Uterus (tissue), 4 donors: ENCODE results near the gene MPND. TPM values are rescaled to one million over a fixed set of nuclear protein-coding genes. Genes with fewer than 3 reads are reported as not detected.
A peak's percentile ranks its signal among the peaks of the same experiment; 100 is the strongest.

Experiments used
- DNase-seq, 2 donors: peaks; one replicate each; pipeline ENCODE4 v3.0.0-alpha.2; 2019 to 2020
- H3K27ac ChIP-seq, 2 donors: fragments of 200-600 bp; sonication (generic); 1 replicate in 1 of 2; 2 replicates in 1 of 2; pipeline ENCODE4 v1.5.1; 2016 to 2018
- H3K27me3 ChIP-seq, 2 donors: fragments of 200-600 bp; sonication (generic); one replicate each; pipeline ENCODE4 v1.5.1; 2018 to 2019; ENCODE audit warnings: control low read depth in 1 of 2
- H3K36me3 ChIP-seq, 2 donors: fragments of 200-600 bp; sonication (generic); one replicate each; pipeline ENCODE4 v1.5.1; 2019; ENCODE audit warnings: control low read depth in 1 of 2
- H3K4me1 ChIP-seq, 2 donors: fragments of 200-600 bp; sonication (generic); one replicate each; pipeline ENCODE4 v1.5.1; 2018 to 2019; ENCODE audit warnings: control low read depth in 1 of 2
- H3K4me3 ChIP-seq, 2 donors: fragments of 200-600 bp; sonication (generic); 1 replicate in 1 of 2; 2 replicates in 1 of 2; pipeline ENCODE4 v1.5.1; 2018 to 2019; ENCODE audit warnings: mild to moderate bottlenecking in 1 of 2
- H3K9me3 ChIP-seq, 2 donors: fragments of 200-600 bp; sonication (generic); one replicate each; pipeline ENCODE4 v1.5.1; 2019; ENCODE audit warnings: control low read depth in 1 of 2
- CTCF ChIP-seq, 4 experiments: fragments of 200-600 bp in 2 of 4; fragments of 450-650 bp in 2 of 4; sonication (generic) in 2 of 4; IDR thresholded peaks; one replicate each; pipeline ENCODE4 v1.5.1; 2016 to 2019; ENCODE audit warnings: antibody characterized with exemption in 4 of 4, mild to moderate bottlenecking in 2 of 4, moderate library complexity in 1 of 4
- POLR2A ChIP-seq, 2 donors: fragments of 450-650 bp; IDR thresholded peaks; one replicate each; pipeline ENCODE4 v1.6.1; 2016; ENCODE audit warnings: antibody characterized with exemption in 2 of 2, mild to moderate bottlenecking in 1 of 2, moderate library complexity in 1 of 2
- intact Hi-C: fragments of 100-400 bp; cut with DNase I; formaldehyde crosslinking; loops from one replicate; pipeline ENCODE4 v1.15.1; 2023; ENCODE audit warnings: low total_unique reads
- total RNA-seq, 4 donors: library from RNA; depleted of rRNA in 3 of 4; stranded (reverse); fragments of >200 nt in 3 of 4; gene quantifications; one replicate each; pipeline versions ENCODE4 v1.1.0 to v1.2.4, GENCODE V29; 2014 to 2023
- donor health status: DM: yes; HTN: yes; CAD: no.

MPND gene
- total RNA-seq, 4 donors from 2014 or later: 0.51 to 13.8 (median 5.8) TPM; not detected in 1

GRCh38 chr19:4376028-4376670, 32.8 kb downstream of the MPND start:
- Histone ChIP-seq H3K9me3 (no peaks in the 10 kb centered on the region), H3K4me1 (peaks cover 22 to 33% of the 10 kb centered on the region in 2 donors), H3K27me3 (no peaks in the 10 kb centered on the region), H3K27ac (peak overlapping the region in 1 of 2 donors; percentile 84), H3K4me3 (no peak overlapping the region), H3K36me3 (no peaks in the 10 kb centered on the region)
- DNase-seq: no peak
- TF ChIP-seq POLR2A (IDR thresholded peaks at IDR 0.05): no peak
- TF ChIP-seq CTCF (IDR thresholded peaks at IDR 0.05): no peak
- intact Hi-C loops: no loop called here

- intact Hi-C loops: no loop called here
- peaks cover 22 to 33% of the 10 kb centered on the region in 2 donors for H3K4me1 ChIP-seq
Observed at GRCh38 chr19:4376671-4376990, 33.3 kb downstream of the MPND start.

GRCh38 chr19:4376991-4377781, 33.8 kb downstream of the MPND start:
- no peaks in the 10 kb centered on the region for H3K27me3 ChIP-seq
- H3K4me3 ChIP-seq: no peak overlapping the region
- DNase-seq: peak in 1 of 2 donors; percentile 18
- H3K27ac ChIP-seq: peak overlapping the region in 1 of 2 donors; percentile 84
- H3K4me1 ChIP-seq: peaks cover 22 to 33% of the 10 kb centered on the region in 2 donors
- intact Hi-C loops: no loop called here
- no peaks in the 10 kb centered on the region for H3K36me3 ChIP-seq
- no peak for TF ChIP-seq POLR2A (IDR thresholded peaks at IDR 0.05)
- TF ChIP-seq CTCF (IDR thresholded peaks at IDR 0.05): no peak
- H3K9me3 ChIP-seq: no peaks in the 10 kb centered on the region

More at GRCh38 chr19:4376671-4376990, 33.3 kb downstream of the MPND start:
- Histone ChIP-seq H3K27ac (peak overlapping the region in 1 of 2 donors; percentile 84), H3K27me3 (no peaks in the 10 kb centered on the region), H3K36me3 (no peaks in the 10 kb centered on the region), H3K4me3 (no peak overlapping the region), H3K9me3 (no peaks in the 10 kb centered on the region)
- no peak for TF ChIP-seq CTCF (IDR thresholded peaks at IDR 0.05)
- no peak for TF ChIP-seq POLR2A (IDR thresholded peaks at IDR 0.05)
- no peak for DNase-seq

- no peak for DNase-seq
- intact Hi-C loops: no loop called here
- H3K36me3 ChIP-seq: no peaks in the 10 kb centered on the region
- no peaks in the 10 kb centered on the region for H3K9me3 ChIP-seq
- TF ChIP-seq POLR2A (IDR thresholded peaks at IDR 0.05) (no peak), CTCF (IDR thresholded peaks at IDR 0.05) (no peak)
- peaks cover 20 to 27% of the 10 kb centered on the region in 2 donors for H3K4me1 ChIP-seq
- no peak overlapping the region for H3K27ac ChIP-seq
- no peak overlapping the region for H3K4me3 ChIP-seq
- no peaks in the 10 kb centered on the region for H3K27me3 ChIP-seq
Observed at GRCh38 chr19:4378886-4379285, 35.5 kb downstream of the MPND start.
